HG03575 (cell line): ENCODE measurements around the gene GOLGA3.
"Not testable (repeated sequence)": the region's sequence is repeated elsewhere in the genome, so short reads cannot be mapped to it uniquely, and the experiment has no call there.

Source experiments
- ATAC-seq: cut with Tn5 transposase; IDR thresholded peaks from one replicate; pipeline ENCODE4 v1.9.1; 2021; ENCODE audit not compliant: unreplicated experiment, insufficient number of reproducible peaks, low FRiP score; ENCODE audit errors: extremely low read depth

The GOLGA3 gene

GRCh38 chr12:132825089-132825488 lies 3.6 kb downstream of the GOLGA3 start:
- no peak for ATAC-seq

- ATAC-seq = no peak
Observed at GRCh38 chr12:132824053-132824452, 4.6 kb downstream of the GOLGA3 start.

DNA sequence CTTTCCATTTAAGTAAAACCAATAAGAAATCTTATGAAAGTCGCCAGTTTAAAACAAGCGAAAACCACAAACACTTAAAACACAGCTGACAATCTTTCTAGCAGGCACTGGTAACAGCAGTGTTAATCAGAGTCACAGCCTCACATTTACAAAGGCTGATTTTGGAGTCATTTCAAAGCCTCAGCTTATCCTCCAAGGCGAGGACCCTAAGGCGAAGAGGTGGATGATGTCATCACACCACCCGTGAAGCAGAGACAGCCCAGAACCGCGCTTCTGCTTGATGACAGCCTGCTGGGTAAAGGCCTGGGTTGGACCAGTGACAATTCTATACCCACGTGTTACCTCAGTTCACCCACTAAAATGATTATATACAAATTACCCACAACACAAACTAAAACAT lies 10.1 kb downstream of the GOLGA3 start:
- no peak for ATAC-seq

- no peak for ATAC-seq
Observed at GRCh38 chr12:132814232-132814631, 14.4 kb downstream of the GOLGA3 start.

GRCh38 chr12:132813443-132813842 lies 15.2 kb downstream of the GOLGA3 start:
- no peak for ATAC-seq

GRCh38 chr12:132812631-132813305 lies 15.9 kb downstream of the GOLGA3 start:
- no peak for ATAC-seq

DNA sequence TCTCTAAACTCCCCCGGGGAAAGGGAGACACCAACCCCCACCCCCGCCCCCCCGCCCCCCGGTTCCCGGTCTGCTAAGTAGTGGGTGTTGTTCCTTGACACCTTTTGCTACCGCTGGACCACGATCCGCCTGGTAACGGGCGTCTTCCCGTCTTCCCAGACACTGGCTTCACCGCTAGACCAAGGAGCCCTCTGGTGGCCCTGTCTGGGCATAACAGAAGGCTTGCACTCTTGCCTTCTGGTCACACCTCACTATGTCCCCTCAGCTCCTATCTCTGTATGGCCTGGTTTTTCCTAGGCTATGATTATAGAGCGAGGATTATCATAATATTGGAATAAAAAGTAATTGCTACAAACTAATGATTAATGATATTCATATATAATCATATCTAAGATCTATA lies 19.3 kb downstream of the GOLGA3 start:
- not testable (repeated sequence) for ATAC-seq

DNA sequence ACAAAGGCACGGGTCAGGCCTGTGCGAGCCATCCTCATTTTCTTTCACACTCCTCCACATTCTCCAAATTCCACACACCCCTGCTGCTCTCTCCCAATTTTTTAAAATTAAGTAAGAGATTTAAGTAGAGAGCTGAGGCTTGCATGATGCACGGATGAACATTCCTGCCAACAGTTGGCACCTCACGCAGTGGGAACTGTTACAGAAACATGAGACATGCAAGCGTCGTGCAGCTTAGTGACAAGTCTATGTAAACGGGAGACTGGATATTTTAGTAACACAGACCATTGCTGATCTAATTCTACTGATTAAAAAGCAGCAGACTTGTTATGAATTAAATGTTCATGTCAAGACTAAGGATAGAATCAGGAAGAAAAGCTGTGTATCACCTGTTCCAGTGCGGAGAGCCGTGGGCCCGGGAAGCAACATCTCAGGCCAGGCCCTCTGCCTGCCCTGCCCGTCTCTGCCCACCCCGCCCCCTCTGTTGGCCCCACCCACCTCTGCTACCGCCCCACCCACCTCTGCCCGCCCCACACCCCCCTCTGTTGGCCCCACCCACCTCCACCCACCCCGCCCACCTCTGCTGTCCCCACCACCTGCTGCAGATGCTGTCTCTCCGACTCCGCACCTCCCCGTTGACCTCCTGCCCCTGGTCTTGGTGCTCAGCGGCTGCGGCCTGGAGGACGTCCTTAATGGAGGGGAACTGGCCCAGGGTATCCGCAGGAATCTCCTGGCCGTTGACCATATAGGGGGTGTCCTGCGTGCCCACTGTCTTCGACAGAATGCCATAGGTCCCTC lies 21.2 kb downstream of the GOLGA3 start:
- no peak for ATAC-seq

DNA sequence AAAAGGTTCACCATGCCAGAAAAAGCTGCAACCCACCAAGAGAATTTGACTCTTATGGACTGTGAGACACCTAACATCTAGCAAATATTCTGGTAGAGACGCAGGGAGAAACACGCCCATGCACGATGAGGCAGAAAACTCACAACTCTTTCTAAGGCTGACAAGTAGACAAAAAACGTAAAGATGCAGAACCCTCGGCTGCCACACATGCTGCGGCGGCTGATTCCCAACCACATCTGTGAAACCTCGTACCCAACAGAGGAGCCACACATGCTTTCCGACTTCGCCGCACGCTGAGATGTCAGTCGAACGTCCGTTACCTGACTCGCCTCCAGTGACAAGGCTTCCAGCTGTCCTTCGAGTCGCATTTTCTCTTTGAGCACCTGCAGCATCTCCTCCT lies 21.8 kb downstream of the GOLGA3 start:
- ATAC-seq = no peak

DNA sequence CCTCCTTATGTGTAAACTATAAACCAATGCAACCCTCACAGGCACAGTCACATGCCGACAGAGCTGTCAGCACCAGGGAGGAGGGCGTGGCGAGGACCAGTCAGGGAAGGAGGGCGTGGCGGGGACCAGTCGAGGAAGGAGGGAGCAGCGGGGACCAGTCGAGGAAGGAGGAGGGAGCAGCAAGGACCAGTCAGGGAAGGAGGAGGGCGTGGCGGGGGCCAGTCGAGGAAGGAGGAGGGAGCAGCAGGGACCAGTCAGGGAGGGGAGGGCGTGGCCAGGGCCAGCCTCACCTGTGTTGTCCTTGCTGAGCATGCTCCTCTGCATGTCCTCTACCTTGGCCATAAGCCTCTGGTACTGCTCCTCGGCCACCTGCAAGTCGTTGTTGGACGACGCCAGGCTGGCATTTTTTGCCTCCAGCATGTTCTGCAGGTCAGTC lies 24.2 kb downstream of the GOLGA3 start:
- ATAC-seq = no peak

GRCh38 chr12:132803888-132804287 lies 24.8 kb downstream of the GOLGA3 start:
- ATAC-seq = no peak

GRCh38 chr12:132803125-132803524 lies 25.5 kb downstream of the GOLGA3 start:
- no peak for ATAC-seq

DNA sequence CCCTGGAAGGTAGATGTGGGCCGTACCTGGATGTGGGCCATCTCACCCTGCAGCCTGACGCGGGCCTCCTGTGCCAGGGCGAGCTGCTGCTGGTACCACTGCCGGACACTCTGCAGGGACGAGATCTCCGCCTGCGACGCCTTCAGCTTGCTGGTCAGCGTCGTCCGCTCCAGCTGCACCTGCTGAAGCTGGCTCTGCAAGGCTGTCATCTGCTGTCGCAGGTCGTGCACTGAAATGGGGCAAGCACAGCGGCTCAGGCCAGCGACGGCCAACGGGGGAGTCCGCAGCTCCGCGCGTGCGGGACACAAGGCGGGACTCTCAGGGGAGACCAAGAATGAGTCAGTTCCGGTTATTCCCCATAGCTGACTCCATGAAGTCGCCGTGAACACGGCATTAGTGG lies 26.9 kb downstream of the GOLGA3 start:
- ATAC-seq = no peak

DNA sequence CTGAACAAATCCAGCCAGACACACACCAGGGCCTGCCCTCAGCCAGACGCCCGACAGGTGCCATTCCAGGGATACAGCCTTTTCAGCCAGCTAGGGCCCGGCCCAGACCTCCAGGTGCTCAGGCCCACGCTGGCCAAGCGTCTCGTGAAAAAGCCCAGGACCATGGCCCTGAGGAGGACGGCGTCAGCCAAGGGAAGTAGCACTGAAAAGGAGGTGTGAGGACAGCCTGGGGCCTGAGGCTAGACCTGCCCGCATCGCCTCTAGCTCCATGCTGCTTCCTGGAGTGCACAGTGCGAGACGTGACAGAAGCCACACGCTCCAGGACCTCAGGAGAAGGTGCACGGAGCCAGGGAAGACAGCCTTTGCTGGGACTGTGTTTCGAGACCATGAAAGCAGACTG lies 29.8 kb downstream of the GOLGA3 start:
- no peak for ATAC-seq

DNA sequence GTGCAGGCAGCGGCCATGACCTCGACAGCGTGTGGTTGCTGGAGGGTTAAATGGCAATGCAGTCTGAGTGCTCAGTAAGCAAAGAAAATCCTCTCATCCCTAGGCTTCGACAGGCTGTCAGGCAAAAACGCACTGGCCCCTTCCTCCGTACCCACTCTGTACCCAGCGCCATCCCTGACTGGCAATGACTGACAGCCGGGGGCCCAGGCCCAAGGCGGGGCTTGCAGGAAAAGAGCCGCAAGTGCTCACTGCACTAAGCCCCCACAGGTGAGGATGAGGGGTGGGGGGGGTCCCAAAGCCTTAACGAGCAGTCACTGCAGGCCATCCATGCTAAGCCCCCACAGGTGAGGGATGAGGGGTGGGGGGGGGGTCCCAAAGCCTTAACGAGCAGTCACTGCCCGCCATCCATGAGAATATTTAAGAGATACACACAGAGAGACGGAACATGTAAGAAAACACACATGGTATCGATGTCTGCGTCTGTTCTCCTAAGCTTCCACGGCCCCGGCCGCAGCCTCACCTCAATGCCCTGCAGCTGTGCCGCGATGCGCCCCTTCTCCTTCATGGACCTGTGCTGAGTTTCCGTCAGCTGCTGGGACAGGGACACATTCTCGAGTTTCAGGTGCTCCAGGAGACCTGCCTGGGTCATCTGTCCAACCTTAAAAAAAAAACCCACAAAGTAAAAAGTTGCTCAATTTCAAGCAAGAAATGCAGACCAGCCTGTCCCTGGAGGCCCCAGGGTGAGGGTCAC lies 30.7 kb downstream of the GOLGA3 start:
- no peak for ATAC-seq

GRCh38 chr12:132795847-132796246 lies 32.8 kb downstream of the GOLGA3 start:
- no peak for ATAC-seq

DNA sequence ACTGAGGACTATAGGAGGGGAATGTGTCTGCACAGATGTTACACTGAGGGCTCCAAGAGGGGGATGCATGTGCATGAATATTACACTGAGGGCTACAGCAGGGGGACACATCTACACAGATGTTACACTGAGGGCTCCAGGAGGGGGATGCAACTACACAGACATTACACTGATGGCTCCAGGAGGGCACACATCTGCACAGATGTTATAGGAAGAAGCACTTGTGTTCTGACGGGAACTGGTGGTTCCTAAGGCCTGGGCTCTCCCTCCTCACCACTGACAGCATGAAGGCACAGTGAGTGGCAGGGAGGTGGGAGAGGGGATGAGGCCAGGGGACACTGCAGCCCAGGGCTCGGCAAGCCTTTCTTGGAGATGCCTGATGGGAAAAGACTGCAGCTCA lies 36.7 kb downstream of the GOLGA3 start:
- not testable (repeated sequence) for ATAC-seq

GRCh38 chr12:132789099-132789471 lies 39.6 kb downstream of the GOLGA3 start:
- ATAC-seq = no peak

GRCh38 chr12:132788375-132789098 lies 40.1 kb downstream of the GOLGA3 start:
- no peak for ATAC-seq
